Esophagus (tissue), 2 donors: Measurements from ENCODE around the gene RUNX2. TPM values are rescaled to one million over a fixed set of nuclear protein-coding genes. Genes with fewer than 3 reads are reported as not detected.

Source experiments
- H3K27ac ChIP-seq, 2 donors: one replicate each; pipeline ENCODE4 v1.5.1; 2013; ENCODE audit warnings: low read depth in 2 of 2, mild to moderate bottlenecking in 2 of 2, inconsistent platforms in 1 of 2, low read length in 1 of 2, moderate library complexity in 1 of 2
- H3K27me3 ChIP-seq, 2 donors: one replicate each; pipeline ENCODE4 v1.6.1; 2013; ENCODE audit warnings: low read length in 2 of 2, control low read depth in 1 of 2, mild to moderate bottlenecking in 1 of 2; ENCODE audit not compliant: insufficient read depth in 2 of 2, control insufficient read depth in 1 of 2
- H3K36me3 ChIP-seq, 2 donors: one replicate each; pipeline ENCODE4 v1.6.1; 2013; ENCODE audit warnings: low read length in 1 of 2; ENCODE audit not compliant: control insufficient read depth in 2 of 2, insufficient read depth in 2 of 2
- H3K4me1 ChIP-seq, 2 donors: one replicate each; pipeline ENCODE4 v1.6.1; 2013; ENCODE audit warnings: low read length in 1 of 2; ENCODE audit not compliant: control insufficient read depth in 2 of 2, insufficient read depth in 2 of 2
- H3K4me3 ChIP-seq, 2 donors: one replicate each; pipeline ENCODE4 v1.5.1; 2013; ENCODE audit warnings: low read length in 2 of 2, mild to moderate bottlenecking in 2 of 2, low read depth in 1 of 2, moderate library complexity in 1 of 2
- H3K9me3 ChIP-seq, 2 donors: one replicate each; pipeline ENCODE4 v1.6.1; 2013; ENCODE audit warnings: mild to moderate bottlenecking in 2 of 2, low read depth in 1 of 2, low read length in 1 of 2, moderate library complexity in 1 of 2; ENCODE audit not compliant: control insufficient read depth in 2 of 2, insufficient read depth in 1 of 2
- WGBS, 2 donors: extraction: QIAGEN DNeasy Blood & Tissue Kit; methylation state at CpG; one replicate each; pipeline ENCODE4 v1.1.7; 2013; 5-methylcytosine and 5-hydroxymethylcytosine counted together
- polyA plus RNA-seq, 2 donors: library from polyadenylated mRNA; stranded (reverse); fragments of 200-250 nt; gene quantifications; one replicate each; pipeline ENCODE4 v1.2.3, GENCODE V29; 2013
- donor health status: healthy with polysubstance abuse.
- donor health status: Bipolar disorder and iron deficiency.

RUNX2 gene
- polyA plus RNA-seq, 2 donors = 0.31 to 0.75 TPM

DNA sequence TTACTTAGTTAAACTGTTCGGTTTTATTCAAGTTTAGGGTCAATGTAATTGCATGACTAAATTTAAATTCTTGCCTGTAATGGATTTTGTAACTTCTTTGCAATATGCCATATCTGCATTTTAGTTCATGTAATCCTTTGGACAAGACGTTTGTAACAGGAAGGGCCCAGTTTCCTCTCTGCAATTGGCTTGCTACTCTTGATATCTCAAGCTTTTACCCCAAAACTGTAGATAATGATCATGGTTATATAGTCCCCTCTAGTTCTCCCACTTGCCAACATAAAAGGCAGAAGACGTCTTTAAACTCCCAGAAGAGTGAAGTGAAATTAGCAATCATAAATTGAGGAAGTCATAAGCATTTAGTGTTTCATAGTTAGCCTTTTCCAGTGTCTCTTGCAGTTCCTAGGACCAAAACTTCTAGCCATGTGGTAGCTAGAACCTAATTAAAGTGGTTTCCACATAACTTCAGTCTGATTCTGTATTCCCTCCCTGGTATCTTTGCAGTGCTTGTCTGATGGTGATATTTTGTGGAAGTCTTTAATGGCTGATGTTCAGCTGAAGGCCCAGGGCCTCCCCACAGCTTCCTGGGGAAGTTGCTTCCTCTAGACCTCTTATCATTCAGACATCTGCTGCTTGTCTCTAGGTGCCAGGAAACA, 167.4 kb downstream of the RUNX2 start:
- H3K9me3 ChIP-seq = no peaks in the 10 kb centered on the region
- no peaks in the 10 kb centered on the region for H3K4me1 ChIP-seq
- WGBS, 2 donors = 68 to 77% methylated on average over 3 of the region's 3 CpGs
- H3K27ac ChIP-seq = no peak overlapping the region
- H3K27me3 ChIP-seq = no peaks in the 10 kb centered on the region
- peaks cover 0 to under 1% of the 10 kb centered on the region in 2 donors for H3K36me3 ChIP-seq
- no peak overlapping the region for H3K4me3 ChIP-seq

GRCh38 chr6:45496085-45496433, 167.9 kb downstream of the RUNX2 start:
- no peaks in the 10 kb centered on the region for H3K4me1 ChIP-seq
- H3K27me3 ChIP-seq = no peaks in the 10 kb centered on the region
- H3K4me3 ChIP-seq = no peak overlapping the region
- peaks cover 0 to 1% of the 10 kb centered on the region in 2 donors for H3K36me3 ChIP-seq
- H3K9me3 ChIP-seq = no peaks in the 10 kb centered on the region
- WGBS, 2 donors = 85 to 87% methylated on average over 6 of the region's 6 CpGs
- H3K27ac ChIP-seq = no peak overlapping the region

DNA sequence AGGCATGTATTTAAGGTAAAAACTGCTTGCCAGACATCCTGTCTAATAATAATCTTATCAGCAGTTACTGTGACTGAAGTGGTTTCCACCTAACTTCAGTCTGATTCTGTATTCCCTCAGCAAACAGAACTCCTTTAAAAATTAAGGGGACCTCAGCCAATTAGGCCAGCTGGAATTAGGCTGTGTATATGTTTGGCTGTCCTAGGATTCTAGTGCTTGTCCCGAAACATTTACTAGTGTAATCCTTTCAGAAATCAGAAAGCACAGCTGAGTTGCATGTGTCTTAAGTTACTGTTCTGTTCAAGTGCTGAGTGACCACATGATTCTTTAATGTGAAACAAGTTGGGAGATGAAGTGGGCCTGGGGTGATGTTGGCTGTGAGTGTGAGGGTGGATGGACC, 170.5 kb downstream of the RUNX2 start:
- Histone ChIP-seq H3K9me3 (no peaks in the 10 kb centered on the region), H3K4me1 (peaks cover 0 to 2% of the 10 kb centered on the region in 2 donors), H3K4me3 (no peak overlapping the region), H3K27me3 (no peaks in the 10 kb centered on the region), H3K36me3 (peaks cover 0 to 1% of the 10 kb centered on the region in 2 donors), H3K27ac (no peak overlapping the region)
- 77 to 78% methylated on average over 1 of the region's 1 CpG for WGBS, 2 donors

DNA sequence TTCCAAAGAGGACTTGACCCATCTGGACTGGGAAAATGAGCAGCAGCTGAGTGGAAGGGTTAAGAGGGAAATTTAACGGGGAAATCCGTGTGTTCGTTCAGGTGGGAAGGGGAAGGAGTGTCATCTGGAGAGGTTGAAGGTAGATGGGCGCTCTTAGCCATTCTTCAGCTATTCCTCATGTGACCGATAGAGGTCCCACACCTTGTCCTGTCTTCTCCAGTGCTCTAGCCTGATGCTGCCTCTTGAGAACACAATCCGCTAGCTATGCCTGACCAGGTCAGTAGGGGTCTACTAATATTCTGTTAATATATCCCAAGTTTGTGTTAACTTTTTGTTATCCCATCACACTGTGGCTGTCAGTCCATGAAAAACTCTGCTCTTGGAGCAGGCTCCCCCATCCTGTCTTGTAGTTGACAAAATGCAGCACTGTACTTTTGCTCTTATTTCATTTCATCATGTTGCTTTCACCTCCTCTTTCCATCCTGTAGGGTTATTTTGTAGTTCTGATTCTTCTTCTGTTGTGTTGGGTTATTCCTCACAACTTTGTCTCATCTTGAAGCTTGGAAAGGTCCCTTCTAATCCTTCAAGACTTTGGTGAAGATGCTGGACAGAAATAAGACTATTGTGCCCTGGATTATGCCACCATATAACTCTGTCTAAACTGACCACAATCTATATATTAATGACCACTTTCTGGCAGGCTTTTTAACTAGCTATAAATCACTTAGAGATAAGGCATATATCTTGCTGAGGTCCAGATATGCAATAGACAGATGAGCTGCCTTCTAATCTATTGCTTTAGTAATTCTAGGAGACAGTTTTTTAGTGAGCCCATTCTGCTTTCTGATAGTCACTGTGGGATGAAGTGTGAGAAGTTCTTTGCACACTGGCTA, 173.0 kb downstream of the RUNX2 start:
- Histone ChIP-seq H3K4me3 (no peak overlapping the region), H3K9me3 (no peaks in the 10 kb centered on the region), H3K27me3 (no peaks in the 10 kb centered on the region), H3K4me1 (peaks cover 4 to 6% of the 10 kb centered on the region in 2 donors), H3K36me3 (peaks cover 0 to 1% of the 10 kb centered on the region in 2 donors), H3K27ac (no peak overlapping the region)
- WGBS, 2 donors = 88 to 92% methylated on average over 6 of the region's 6 CpGs

- Histone ChIP-seq H3K27me3 (no peaks in the 10 kb centered on the region), H3K4me1 (peaks cover 4 to 6% of the 10 kb centered on the region in 2 donors), H3K27ac (no peak overlapping the region), H3K36me3 (peaks cover 0 to 1% of the 10 kb centered on the region in 2 donors), H3K9me3 (no peaks in the 10 kb centered on the region), H3K4me3 (no peak overlapping the region)
- WGBS, 2 donors = 80 to 83% methylated on average over 6 of the region's 6 CpGs
Observed at GRCh38 chr6:45502456-45502855, 174.3 kb downstream of the RUNX2 start.

GRCh38 chr6:45504947-45505346, 176.8 kb downstream of the RUNX2 start:
- H3K27ac ChIP-seq = no peak overlapping the region
- no peaks in the 10 kb centered on the region for H3K27me3 ChIP-seq
- no peaks in the 10 kb centered on the region for H3K9me3 ChIP-seq
- peaks cover 0 to 1% of the 10 kb centered on the region in 2 donors for H3K36me3 ChIP-seq
- WGBS, 2 donors = 34 to 50% methylated on average over 5 of the region's 5 CpGs
- H3K4me1 ChIP-seq = peaks cover 4 to 6% of the 10 kb centered on the region in 2 donors
- no peak overlapping the region for H3K4me3 ChIP-seq

DNA sequence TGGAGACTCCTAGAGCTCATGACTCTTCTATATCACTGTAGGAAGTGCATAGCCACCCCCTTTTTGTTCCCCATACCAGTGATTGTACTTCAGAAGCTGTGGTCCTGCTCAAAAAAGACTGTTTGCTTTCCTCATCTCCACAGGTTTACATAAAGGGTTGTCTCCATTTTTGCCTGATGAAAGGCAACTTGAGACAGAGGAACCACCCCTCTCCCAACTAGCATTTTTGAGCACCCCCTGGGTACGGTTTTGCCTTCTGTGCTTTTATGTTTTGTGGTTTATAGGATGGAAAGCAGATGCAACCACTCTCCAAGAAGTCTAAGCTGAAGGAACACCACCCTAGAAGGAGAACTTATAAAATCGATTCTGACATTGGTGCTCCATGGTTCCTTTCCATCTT, 177.3 kb downstream of the RUNX2 start:
- Histone ChIP-seq H3K36me3 (peaks cover 0 to 1% of the 10 kb centered on the region in 2 donors), H3K27me3 (no peaks in the 10 kb centered on the region), H3K4me1 (peaks cover 4 to 6% of the 10 kb centered on the region in 2 donors), H3K9me3 (no peaks in the 10 kb centered on the region), H3K27ac (no peak overlapping the region), H3K4me3 (no peak overlapping the region)
- WGBS, 2 donors = 80 to 86% methylated on average over 2 of the region's 2 CpGs

- no peaks in the 10 kb centered on the region for H3K27me3 ChIP-seq
- no peaks in the 10 kb centered on the region for H3K36me3 ChIP-seq
- 87 to 91% methylated on average over 3 of the region's 3 CpGs for WGBS, 2 donors
- no peaks in the 10 kb centered on the region for H3K9me3 ChIP-seq
- H3K4me1 ChIP-seq = peaks cover 4 to 6% of the 10 kb centered on the region in 2 donors
- no peak overlapping the region for H3K27ac ChIP-seq
- no peak overlapping the region for H3K4me3 ChIP-seq
Observed at GRCh38 chr6:45507186-45507585, 179.1 kb downstream of the RUNX2 start.

GRCh38 chr6:45509426-45509825, 181.3 kb downstream of the RUNX2 start:
- no peak overlapping the region for H3K4me3 ChIP-seq
- 95 to 97% methylated on average over 4 of the region's 4 CpGs for WGBS, 2 donors
- no peaks in the 10 kb centered on the region for H3K9me3 ChIP-seq
- no peak overlapping the region for H3K27ac ChIP-seq
- H3K4me1 ChIP-seq = peaks cover 4% of the 10 kb centered on the region in 2 donors
- no peaks in the 10 kb centered on the region for H3K27me3 ChIP-seq
- no peaks in the 10 kb centered on the region for H3K36me3 ChIP-seq
